Hepatocyte (in vitro differentiated cells): ENCODE data around the gene ADAMTS3.

Source experiments
- EZH2phosphoT487 ChIP-seq: fragments of 200-600 bp; sonication (generic); IDR thresholded peaks from one replicate; pipeline ENCODE4 v1.6.1; 2018; ENCODE audit warnings: antibody characterized with exemption, mild to moderate bottlenecking, low read depth, moderate library complexity; ENCODE audit not compliant: unreplicated experiment, severe bottlenecking
- TF ChIP-seq, protein P1 (sequence below): fragments of 200-600 bp; sonication (generic); IDR thresholded peaks from 2 replicates; pipeline ENCODE4 v1.5.1; 2016; ENCODE audit warnings: antibody characterized with exemption, mild to moderate bottlenecking; ENCODE audit not compliant: poor library complexity

DNA sequence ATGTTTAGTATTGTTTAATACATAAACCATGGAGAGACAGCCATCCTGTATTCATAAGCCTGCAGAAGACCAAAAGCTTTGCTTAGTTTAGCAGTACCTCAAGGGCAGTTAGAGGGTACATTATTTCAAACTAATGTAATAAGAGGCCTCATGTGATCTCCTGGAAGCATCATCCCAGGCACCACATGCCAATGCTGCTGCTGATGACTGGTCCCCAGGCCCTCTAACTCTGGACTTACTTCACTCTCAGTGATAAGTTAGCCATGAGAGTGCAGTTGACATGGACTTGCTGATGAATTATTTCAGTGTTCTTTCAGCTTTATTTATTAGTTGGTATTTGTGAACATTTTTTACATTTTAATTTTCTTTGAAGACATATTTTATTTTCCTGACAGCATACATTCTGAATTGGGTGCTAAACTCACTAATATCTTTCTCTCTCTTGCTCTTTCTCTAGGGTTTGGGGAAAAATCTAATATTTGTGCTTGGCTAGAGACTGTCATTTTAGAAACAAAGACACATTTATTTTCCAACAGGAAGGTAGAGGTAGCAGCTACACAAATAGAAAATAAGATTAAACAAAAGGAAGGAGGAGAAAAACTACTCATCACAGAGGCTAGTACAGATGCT, 329.4 kb downstream of the ADAMTS3 start:
- TF ChIP-seq, protein P1, sequence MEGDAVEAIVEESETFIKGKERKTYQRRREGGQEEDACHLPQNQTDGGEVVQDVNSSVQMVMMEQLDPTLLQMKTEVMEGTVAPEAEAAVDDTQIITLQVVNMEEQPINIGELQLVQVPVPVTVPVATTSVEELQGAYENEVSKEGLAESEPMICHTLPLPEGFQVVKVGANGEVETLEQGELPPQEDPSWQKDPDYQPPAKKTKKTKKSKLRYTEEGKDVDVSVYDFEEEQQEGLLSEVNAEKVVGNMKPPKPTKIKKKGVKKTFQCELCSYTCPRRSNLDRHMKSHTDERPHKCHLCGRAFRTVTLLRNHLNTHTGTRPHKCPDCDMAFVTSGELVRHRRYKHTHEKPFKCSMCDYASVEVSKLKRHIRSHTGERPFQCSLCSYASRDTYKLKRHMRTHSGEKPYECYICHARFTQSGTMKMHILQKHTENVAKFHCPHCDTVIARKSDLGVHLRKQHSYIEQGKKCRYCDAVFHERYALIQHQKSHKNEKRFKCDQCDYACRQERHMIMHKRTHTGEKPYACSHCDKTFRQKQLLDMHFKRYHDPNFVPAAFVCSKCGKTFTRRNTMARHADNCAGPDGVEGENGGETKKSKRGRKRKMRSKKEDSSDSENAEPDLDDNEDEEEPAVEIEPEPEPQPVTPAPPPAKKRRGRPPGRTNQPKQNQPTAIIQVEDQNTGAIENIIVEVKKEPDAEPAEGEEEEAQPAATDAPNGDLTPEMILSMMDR = no peak
- TF ChIP-seq EZH2phosphoT487 = no peak
